ENCODE results near the gene IL34. TPM values are rescaled to one million over a fixed set of nuclear protein-coding genes. Genes with fewer than 3 reads are reported as not detected.
"Not testable (repeated sequence)": the region's sequence is repeated elsewhere in the genome, so short reads cannot be mapped to it uniquely, and the experiment has no call there.

The IL34 gene
- total RNA-seq, 1 experiment from 2014 or later, result not detected

GRCh38 chr16:70638814-70639792, 7.3 kb upstream of the IL34 start:
- H3K79me2 ChIP-seq (ENCODE audit: low read length), result no peaks in the 10 kb centered on the region
- H3K9ac ChIP-seq (ENCODE audit: low read length), result no peak overlapping the region
- H3K27ac ChIP-seq (ENCODE audit: low read length), result no peak overlapping the region
- H3K27me3 ChIP-seq (ENCODE audit: low read length), result no peaks in the 10 kb centered on the region
- no peaks in the 10 kb centered on the region for H3K9me3 ChIP-seq (ENCODE audit: low read length)
- H3K36me3 ChIP-seq (ENCODE audit: insufficient read depth, low read length), result no peaks in the 10 kb centered on the region
- H4K20me1 ChIP-seq (ENCODE audit: insufficient read depth, low read depth, low read length), result no peaks in the 10 kb centered on the region
- no peak overlapping the region for H2AFZ ChIP-seq (ENCODE audit: low read length)
- H3K9me2 ChIP-seq (replicated peaks; ENCODE audit: insufficient read depth, low read length), result no peaks in the 10 kb centered on the region
- peak; percentile 34 for DNase-seq
- H3K4me1 ChIP-seq (ENCODE audit: low read length), result no peaks in the 10 kb centered on the region
- no peak overlapping the region for H3K4me3 ChIP-seq (ENCODE audit: low read length)
- H3K4me2 ChIP-seq (ENCODE audit: low read depth, low read length, poor library complexity, severe bottlenecking), result no peak overlapping the region

GRCh38 chr16:70642633-70643032, 3.7 kb upstream of the IL34 start:
- H3K9me3 ChIP-seq (ENCODE audit: low read length), result no peaks in the 10 kb centered on the region
- no peaks in the 10 kb centered on the region for H3K27me3 ChIP-seq (ENCODE audit: low read length)
- no peak overlapping the region for H2AFZ ChIP-seq (ENCODE audit: low read length)
- H3K27ac ChIP-seq (ENCODE audit: low read length), result no peak overlapping the region
- no peak overlapping the region for H3K9ac ChIP-seq (ENCODE audit: low read length)
- H3K4me2 ChIP-seq (ENCODE audit: low read depth, low read length, poor library complexity, severe bottlenecking), result no peak overlapping the region
- H3K79me2 ChIP-seq (ENCODE audit: low read length), result no peaks in the 10 kb centered on the region
- no peaks in the 10 kb centered on the region for H3K4me1 ChIP-seq (ENCODE audit: low read length)
- H3K4me3 ChIP-seq (ENCODE audit: low read length), result no peak overlapping the region
- H4K20me1 ChIP-seq (ENCODE audit: insufficient read depth, low read depth, low read length), result no peaks in the 10 kb centered on the region
- H3K9me2 ChIP-seq (replicated peaks; ENCODE audit: insufficient read depth, low read length), result no peaks in the 10 kb centered on the region
- H3K36me3 ChIP-seq (ENCODE audit: insufficient read depth, low read length), result no peaks in the 10 kb centered on the region
- no peak for DNase-seq

- not testable (repeated sequence) for H2AFZ ChIP-seq (ENCODE audit: low read length); H4K20me1 ChIP-seq (ENCODE audit: insufficient read depth, low read depth, low read length); H3K27ac ChIP-seq (ENCODE audit: low read length); DNase-seq; H3K4me1 ChIP-seq (ENCODE audit: low read length); H3K36me3 ChIP-seq (ENCODE audit: insufficient read depth, low read length); H3K9ac ChIP-seq (ENCODE audit: low read length); H3K9me3 ChIP-seq (ENCODE audit: low read length); H3K27me3 ChIP-seq (ENCODE audit: low read length); H3K4me3 ChIP-seq (ENCODE audit: low read length); H3K9me2 ChIP-seq (replicated peaks; ENCODE audit: insufficient read depth, low read length); H3K79me2 ChIP-seq (ENCODE audit: low read length); H3K4me2 ChIP-seq (ENCODE audit: low read depth, low read length, poor library complexity, severe bottlenecking)
Measured at GRCh38 chr16:70643264-70643663, 3.1 kb upstream of the IL34 start.

GRCh38 chr16:70644763-70645597, 1.4 kb upstream of the IL34 start:
- DNase-seq, result peak; percentile 48
- Histone ChIP-seq H3K4me3 (ENCODE audit: low read length) (no peak overlapping the region), H3K9me3 (ENCODE audit: low read length) (no peaks in the 10 kb centered on the region)

GRCh38 chr16:70647441-70648359, 1.3 kb downstream of the IL34 start:
- Histone ChIP-seq H3K79me2 (ENCODE audit: low read length) (no peaks in the 10 kb centered on the region), H3K9ac (ENCODE audit: low read length) (no peak overlapping the region), H4K20me1 (ENCODE audit: insufficient read depth, low read depth, low read length) (no peaks in the 10 kb centered on the region), H3K27me3 (ENCODE audit: low read length) (no peaks in the 10 kb centered on the region), H2AFZ (ENCODE audit: low read length) (no peak overlapping the region), H3K4me3 (ENCODE audit: low read length) (no peak overlapping the region), H3K36me3 (ENCODE audit: insufficient read depth, low read length) (no peaks in the 10 kb centered on the region), H3K9me2 (replicated peaks; ENCODE audit: insufficient read depth, low read length) (no peaks in the 10 kb centered on the region), H3K9me3 (ENCODE audit: low read length) (no peaks in the 10 kb centered on the region), H3K27ac (ENCODE audit: low read length) (no peak overlapping the region), H3K4me1 (ENCODE audit: low read length) (peaks cover 3% of the 10 kb centered on the region; the same call in 1 of the 2 replicates), H3K4me2 (ENCODE audit: low read depth, low read length, poor library complexity, severe bottlenecking) (no peak overlapping the region)
- no peak for DNase-seq

More at GRCh38 chr16:70644763-70645597, 1.4 kb upstream of the IL34 start:
- H2AFZ ChIP-seq (ENCODE audit: low read length), result no peak overlapping the region
- no peak overlapping the region for H3K9ac ChIP-seq (ENCODE audit: low read length)
- H3K36me3 ChIP-seq (ENCODE audit: insufficient read depth, low read length), result no peaks in the 10 kb centered on the region
- H3K27ac ChIP-seq (ENCODE audit: low read length), result no peak overlapping the region
- peaks cover 3% of the 10 kb centered on the region; the same call in 1 of the 2 replicates for H3K4me1 ChIP-seq (ENCODE audit: low read length)
- H3K9me2 ChIP-seq (replicated peaks; ENCODE audit: insufficient read depth, low read length), result no peaks in the 10 kb centered on the region
- no peaks in the 10 kb centered on the region for H3K79me2 ChIP-seq (ENCODE audit: low read length)
- H3K27me3 ChIP-seq (ENCODE audit: low read length), result no peaks in the 10 kb centered on the region
- H4K20me1 ChIP-seq (ENCODE audit: insufficient read depth, low read depth, low read length), result no peaks in the 10 kb centered on the region
- no peak overlapping the region for H3K4me2 ChIP-seq (ENCODE audit: low read depth, low read length, poor library complexity, severe bottlenecking)

GRCh38 chr16:70648606-70649005, 2.2 kb downstream of the IL34 start:
- Histone ChIP-seq H3K36me3 (ENCODE audit: insufficient read depth, low read length) (no peaks in the 10 kb centered on the region), H3K9me2 (replicated peaks; ENCODE audit: insufficient read depth, low read length) (no peaks in the 10 kb centered on the region), H3K4me3 (ENCODE audit: low read length) (no peak overlapping the region), H4K20me1 (ENCODE audit: insufficient read depth, low read depth, low read length) (no peaks in the 10 kb centered on the region), H3K79me2 (ENCODE audit: low read length) (no peaks in the 10 kb centered on the region), H3K27me3 (ENCODE audit: low read length) (no peaks in the 10 kb centered on the region), H3K9ac (ENCODE audit: low read length) (no peak overlapping the region), H3K27ac (ENCODE audit: low read length) (no peak overlapping the region), H3K9me3 (ENCODE audit: low read length) (no peaks in the 10 kb centered on the region), H3K4me1 (ENCODE audit: low read length) (peaks cover 5% of the 10 kb centered on the region; the same call in 1 of the 2 replicates), H2AFZ (ENCODE audit: low read length) (peak overlapping the region; percentile 58; the same call in 1 of the 2 replicates), H3K4me2 (ENCODE audit: low read depth, low read length, poor library complexity, severe bottlenecking) (peak overlapping the region; percentile 7)
- peak; percentile 51 for DNase-seq

- H3K9ac ChIP-seq (ENCODE audit: low read length), result no peak overlapping the region
- no peak overlapping the region for H3K4me2 ChIP-seq (ENCODE audit: low read depth, low read length, poor library complexity, severe bottlenecking)
- H3K4me1 ChIP-seq (ENCODE audit: low read length), result peaks cover 5% of the 10 kb centered on the region; the same call in 1 of the 2 replicates
- DNase-seq, result no peak
- no peaks in the 10 kb centered on the region for H3K9me3 ChIP-seq (ENCODE audit: low read length)
- no peaks in the 10 kb centered on the region for H4K20me1 ChIP-seq (ENCODE audit: insufficient read depth, low read depth, low read length)
- no peaks in the 10 kb centered on the region for H3K9me2 ChIP-seq (replicated peaks; ENCODE audit: insufficient read depth, low read length)
- H3K27me3 ChIP-seq (ENCODE audit: low read length), result no peaks in the 10 kb centered on the region
- H3K79me2 ChIP-seq (ENCODE audit: low read length), result no peaks in the 10 kb centered on the region
- H3K36me3 ChIP-seq (ENCODE audit: insufficient read depth, low read length), result no peaks in the 10 kb centered on the region
- no peak overlapping the region for H3K27ac ChIP-seq (ENCODE audit: low read length)
- no peak overlapping the region for H2AFZ ChIP-seq (ENCODE audit: low read length)
- H3K4me3 ChIP-seq (ENCODE audit: low read length), result no peak overlapping the region
Measured at GRCh38 chr16:70649300-70649699, 2.9 kb downstream of the IL34 start.

Measured in Karpas-422 (cell line).